Activated T-cell treated with anti-CD3 and anti-CD28 coated beads for 48 hours (primary cell): ENCODE results near the gene WBP2NL.
"Not testable (repeated sequence)": the region's sequence is repeated elsewhere in the genome, so short reads cannot be mapped to it uniquely, and the experiment has no call there.

Experiments
- DNase-seq: peaks from one replicate; pipeline ENCODE4 v3.0.0-alpha.2; 2020; ENCODE audit warnings: low read depth

Gene WBP2NL

GRCh38 chr22:42033263-42034181 is 34.9 kb downstream of the WBP2NL start:
- DNase-seq = no peak

- DNase-seq = no peak
Measured at GRCh38 chr22:42035256-42035655, 36.7 kb downstream of the WBP2NL start.

- DNase-seq = no peak
Measured at GRCh38 chr22:42039271-42039670, 40.7 kb downstream of the WBP2NL start.

- DNase-seq = no peak
Measured at GRCh38 chr22:42041784-42042183, 43.2 kb downstream of the WBP2NL start.

- no peak for DNase-seq
Measured at GRCh38 chr22:42050641-42051180, 52.1 kb downstream of the WBP2NL start.

GRCh38 chr22:42052765-42053164 is 54.2 kb downstream of the WBP2NL start:
- no peak for DNase-seq

- DNase-seq = no peak
Measured at GRCh38 chr22:42056757-42057511, 58.3 kb downstream of the WBP2NL start.

- DNase-seq = no peak
Measured at GRCh38 chr22:42060489-42060888, 61.9 kb downstream of the WBP2NL start.

- no peak for DNase-seq
Measured at GRCh38 chr22:42061041-42061440, 62.5 kb downstream of the WBP2NL start.

GRCh38 chr22:42062506-42063170 is 64.0 kb downstream of the WBP2NL start:
- no peak for DNase-seq

- DNase-seq = no peak
Measured at GRCh38 chr22:42064629-42065028, 66.0 kb downstream of the WBP2NL start.

- DNase-seq = no peak
Measured at GRCh38 chr22:42065438-42066125, 67.0 kb downstream of the WBP2NL start.

- DNase-seq = no peak
Measured at GRCh38 chr22:42066126-42066761, 67.7 kb downstream of the WBP2NL start.

- DNase-seq = no peak
Measured at GRCh38 chr22:42066937-42067336, 68.3 kb downstream of the WBP2NL start.

- DNase-seq = no peak
Measured at GRCh38 chr22:42067671-42068251, 69.2 kb downstream of the WBP2NL start.

GRCh38 chr22:42068291-42068690 is 69.7 kb downstream of the WBP2NL start:
- DNase-seq = no peak

GRCh38 chr22:42069801-42070516 is 71.4 kb downstream of the WBP2NL start:
- DNase-seq = no peak

- DNase-seq = peak; percentile 90
Measured at GRCh38 chr22:42070517-42071422, 72.2 kb downstream of the WBP2NL start, which contains the start of gene NAGA. Gene NAGA, minus strand, starts transcription at chr22:42070812. Its CDS starts 515 bp downstream, at chr22:42070297.

GRCh38 chr22:42071508-42071907 is 72.9 kb downstream of the WBP2NL start:
- not testable (repeated sequence) for DNase-seq
